GM19043 (cell line): ENCODE results near the gene SLC35B4.
A peak's percentile ranks its signal among the peaks of the same experiment; 100 is the strongest.

ENCODE experiments used
- ATAC-seq: cut with Tn5 transposase; IDR thresholded peaks from one replicate; pipeline ENCODE4 v1.9.1; 2021; ENCODE audit warnings: low read depth; ENCODE audit not compliant: unreplicated experiment

The SLC35B4 gene, protein sequence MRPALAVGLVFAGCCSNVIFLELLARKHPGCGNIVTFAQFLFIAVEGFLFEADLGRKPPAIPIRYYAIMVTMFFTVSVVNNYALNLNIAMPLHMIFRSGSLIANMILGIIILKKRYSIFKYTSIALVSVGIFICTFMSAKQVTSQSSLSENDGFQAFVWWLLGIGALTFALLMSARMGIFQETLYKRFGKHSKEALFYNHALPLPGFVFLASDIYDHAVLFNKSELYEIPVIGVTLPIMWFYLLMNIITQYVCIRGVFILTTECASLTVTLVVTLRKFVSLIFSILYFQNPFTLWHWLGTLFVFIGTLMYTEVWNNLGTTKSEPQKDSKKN

GRCh38 chr7:134316539-134317344 lies at the start of gene SLC35B4:
Gene SLC35B4, minus strand, starts transcription at chr7:134316930. Its CDS starts 179 bp downstream, at chr7:134316751.
- peak; percentile 98 for ATAC-seq

GRCh38 chr7:134366481-134366880 lies 49.8 kb upstream of the SLC35B4 start:
- no peak for ATAC-seq

- ATAC-seq = no peak
Observed at GRCh38 chr7:134365341-134366054, 48.8 kb upstream of the SLC35B4 start.

DNA sequence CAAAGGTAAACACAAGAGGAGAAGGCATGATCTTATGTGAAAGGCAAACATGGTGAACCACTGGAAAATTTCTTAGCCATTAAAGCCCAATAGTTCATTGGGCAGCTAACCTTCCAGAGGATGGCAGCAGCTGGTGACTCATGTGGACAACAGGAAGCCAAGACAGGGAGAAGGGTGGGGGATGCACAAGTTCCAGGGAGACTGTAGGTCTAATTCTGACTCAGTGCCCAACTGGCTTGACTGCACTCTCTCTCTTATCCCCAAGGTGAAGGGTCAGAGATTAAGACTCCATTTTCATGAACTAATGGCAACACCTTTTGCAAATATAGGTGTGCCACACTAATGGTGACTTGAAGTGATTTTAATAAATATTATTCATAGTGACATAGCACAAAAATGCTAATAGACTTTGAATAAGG lies 47.9 kb upstream of the SLC35B4 start:
- ATAC-seq = no peak

GRCh38 chr7:134362587-134363483 lies 46.1 kb upstream of the SLC35B4 start:
- ATAC-seq = no peak

- ATAC-seq = no peak
Observed at GRCh38 chr7:134359787-134360432, 43.2 kb upstream of the SLC35B4 start.

- ATAC-seq = no peak
Observed at GRCh38 chr7:134357486-134357885, 40.8 kb upstream of the SLC35B4 start.

DNA sequence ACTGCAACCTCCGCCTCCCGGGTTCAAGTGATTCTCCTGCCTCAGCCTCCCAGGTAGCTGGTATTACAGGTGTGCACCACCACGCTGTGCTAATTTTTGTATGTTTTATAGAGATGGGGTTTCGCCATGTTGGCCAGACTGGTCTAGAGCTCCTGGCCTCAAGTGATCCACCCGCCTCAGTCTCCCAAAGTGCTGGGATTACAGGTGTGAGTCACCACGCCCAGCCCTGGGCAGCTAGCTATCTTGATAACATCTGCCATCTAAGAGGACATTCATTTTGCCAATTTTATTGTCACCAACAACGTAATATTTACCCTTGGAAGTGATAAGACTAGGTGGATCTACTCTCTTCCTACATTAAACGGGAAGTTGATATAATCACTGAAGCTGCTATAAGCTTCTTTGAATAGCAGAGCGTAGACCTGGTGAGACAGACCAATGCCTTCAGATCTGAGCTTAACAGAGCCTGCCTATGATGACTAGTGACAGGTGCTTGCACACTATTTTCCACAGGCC lies 39.7 kb upstream of the SLC35B4 start:
- ATAC-seq = no peak

DNA sequence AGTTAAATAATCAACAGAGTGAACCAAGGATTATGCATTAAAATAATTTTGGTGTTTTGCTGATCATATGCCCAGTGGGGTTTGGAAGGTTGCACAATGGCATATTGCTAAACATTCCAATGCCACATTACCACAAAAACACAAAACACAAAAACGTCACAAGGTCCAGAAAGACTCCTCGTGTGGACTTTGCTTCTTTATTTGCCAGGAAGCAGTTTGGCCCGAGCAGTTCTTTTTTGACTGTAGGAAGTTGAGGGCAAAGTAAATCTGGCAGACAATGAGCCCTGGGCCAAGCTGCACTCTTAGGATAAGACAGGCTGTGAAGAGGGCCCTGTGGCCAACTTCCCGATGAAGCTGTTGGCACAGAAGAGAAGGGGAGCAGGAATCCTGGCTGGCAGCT lies 39.2 kb upstream of the SLC35B4 start:
- no peak for ATAC-seq

DNA sequence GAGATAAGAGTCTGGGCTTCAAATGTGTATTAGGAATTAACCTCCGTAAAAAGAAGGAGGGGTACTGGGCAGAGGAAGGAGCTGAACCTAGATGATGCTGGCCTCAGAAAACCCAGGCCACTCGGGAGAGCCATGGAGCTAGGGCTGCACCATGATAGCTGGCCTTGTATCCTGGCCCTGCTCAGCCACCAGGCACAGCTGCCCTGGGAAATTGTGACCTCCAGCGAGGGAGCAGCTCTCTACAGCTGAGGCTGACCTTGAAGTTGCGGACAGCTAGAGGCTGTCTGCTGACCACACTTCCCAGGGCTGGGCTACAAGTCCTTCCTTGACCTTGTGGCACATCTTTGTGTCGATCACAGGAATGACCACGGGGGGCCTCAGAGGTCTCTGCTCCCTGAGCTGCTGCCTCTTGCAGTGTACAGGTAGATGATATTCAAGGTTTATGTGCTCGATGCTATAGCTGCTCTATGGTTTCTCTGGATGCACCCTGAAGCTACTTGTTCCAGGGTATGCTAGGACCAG lies 38.3 kb upstream of the SLC35B4 start:
- no peak for ATAC-seq

- ATAC-seq = no peak
Observed at GRCh38 chr7:134353411-134353810, 36.7 kb upstream of the SLC35B4 start.

DNA sequence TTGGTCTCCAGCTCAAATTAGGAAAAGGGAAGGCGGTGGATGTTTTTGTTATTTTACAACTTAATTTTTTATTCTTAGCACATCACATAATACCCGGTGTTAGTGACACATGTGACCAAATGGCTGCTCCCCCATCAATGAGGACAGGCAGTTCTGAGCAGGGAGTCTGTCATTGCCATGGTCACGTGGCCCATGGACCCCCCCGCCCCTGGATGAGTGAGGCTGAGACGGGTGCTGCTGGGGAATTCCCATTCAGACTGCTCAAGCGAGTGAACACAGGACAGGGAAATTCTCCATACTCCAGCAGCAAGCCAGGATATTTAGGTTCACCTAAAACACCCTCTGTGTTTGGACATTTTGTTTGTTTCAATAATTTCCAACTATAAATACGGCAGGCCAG lies 34.7 kb upstream of the SLC35B4 start:
- ATAC-seq = no peak

DNA sequence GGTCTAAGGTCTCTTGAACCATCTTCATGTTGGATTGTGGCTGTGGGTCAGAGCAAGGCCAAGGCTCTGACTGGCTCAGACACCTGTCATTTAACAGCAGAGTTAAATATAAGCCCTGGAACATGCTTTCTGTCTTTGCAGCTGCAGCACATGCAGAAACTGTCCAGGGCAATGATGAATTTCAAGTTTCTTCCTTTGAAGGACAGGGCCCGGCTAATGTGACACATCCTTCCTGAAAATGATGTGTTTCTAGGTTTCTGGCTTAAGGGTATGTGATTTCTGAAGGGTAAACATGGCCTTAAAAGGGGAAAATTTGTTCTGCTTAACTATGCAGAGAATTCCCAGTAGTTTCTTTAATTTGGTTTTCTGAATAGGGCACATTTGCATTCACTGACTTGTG lies 34.0 kb upstream of the SLC35B4 start:
- ATAC-seq = no peak

DNA sequence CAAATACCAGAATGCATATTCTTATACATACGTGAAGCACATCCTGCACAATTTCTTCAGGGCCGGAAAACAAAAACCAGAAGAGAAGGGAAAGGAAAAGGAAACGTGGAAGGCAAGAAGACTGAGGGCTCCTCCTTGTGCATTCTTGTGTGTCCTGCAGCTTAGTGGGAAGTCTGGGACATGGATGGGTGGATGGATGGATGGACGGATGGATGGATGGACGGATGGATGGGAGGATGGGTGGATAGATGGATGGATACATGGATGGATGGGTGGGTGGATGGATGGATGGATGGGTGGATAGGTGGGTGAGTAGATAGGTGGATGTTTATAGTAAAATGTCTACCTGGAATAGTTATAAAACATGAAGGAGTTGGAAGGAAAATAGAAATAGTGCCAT lies 30.8 kb upstream of the SLC35B4 start:
- no peak for ATAC-seq

DNA sequence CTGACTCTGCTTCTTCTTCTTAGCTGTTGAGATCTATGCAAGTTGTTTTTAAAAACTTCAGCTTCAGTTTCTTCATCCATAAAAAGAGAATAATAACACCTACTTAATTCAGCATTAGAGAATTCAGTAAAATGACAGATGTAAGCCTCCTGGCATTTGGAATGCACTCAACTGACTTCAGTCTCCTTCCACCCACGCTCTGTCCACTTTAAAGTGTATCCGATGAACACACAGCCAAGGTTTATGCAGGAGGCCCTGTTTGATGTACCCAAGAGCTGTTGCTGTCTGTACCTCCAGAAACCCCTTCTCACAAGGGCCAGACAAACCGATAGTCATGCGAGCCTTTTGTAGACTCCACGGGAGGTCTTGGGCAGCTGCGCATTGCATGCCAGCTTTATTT lies 27.1 kb upstream of the SLC35B4 start:
- no peak for ATAC-seq

- no peak for ATAC-seq
Observed at GRCh38 chr7:134343136-134343535, 26.4 kb upstream of the SLC35B4 start.

DNA sequence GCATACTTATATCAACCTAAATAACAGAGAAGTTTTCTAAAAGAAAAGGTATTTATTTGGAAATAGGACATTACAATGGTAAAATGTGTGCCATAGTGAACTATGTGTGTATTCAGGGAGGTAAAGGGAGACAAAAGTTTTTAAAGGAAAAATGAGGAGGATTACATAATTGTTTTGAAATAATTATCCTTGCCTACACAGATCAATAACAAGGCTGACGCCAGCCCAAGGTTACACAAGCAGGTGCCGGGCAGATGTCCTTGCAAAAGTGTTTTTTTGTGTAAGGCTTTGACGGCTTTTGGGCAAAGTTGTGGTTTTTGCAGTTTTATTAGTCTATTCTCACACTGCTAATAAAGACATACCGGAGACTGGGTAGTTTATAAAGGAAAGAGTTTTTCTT lies 22.7 kb upstream of the SLC35B4 start:
- no peak for ATAC-seq

DNA sequence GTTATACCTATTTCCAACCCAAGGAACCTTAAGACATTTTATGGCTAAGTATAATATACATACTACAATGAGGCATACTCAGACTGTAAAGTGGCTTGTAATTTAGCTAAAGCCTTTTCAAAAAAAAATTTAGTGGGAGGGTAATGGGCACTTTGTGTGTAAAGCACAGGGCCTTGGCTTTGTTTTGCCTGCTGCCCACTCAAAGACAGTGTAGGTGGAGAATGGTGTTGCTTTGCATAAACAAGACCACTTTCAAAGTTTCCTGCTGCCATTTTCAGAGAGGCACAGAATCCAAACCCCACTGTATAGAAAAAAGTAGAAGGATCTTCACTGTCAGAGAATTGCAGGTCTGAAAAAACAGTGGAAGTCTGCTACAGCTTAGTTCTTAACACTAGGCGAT lies 21.2 kb upstream of the SLC35B4 start:
- ATAC-seq = no peak

- no peak for ATAC-seq
Observed at GRCh38 chr7:134334408-134334807, 17.7 kb upstream of the SLC35B4 start.
